HG03097 (cell line): ENCODE data around the gene DMP1.
"Not testable (repeated sequence)": the region's sequence is repeated elsewhere in the genome, so short reads cannot be mapped to it uniquely, and the experiment has no call there.

Experiments used
- ATAC-seq: cut with Tn5 transposase; IDR thresholded peaks from one replicate; pipeline ENCODE4 v1.9.1; 2021; ENCODE audit not compliant: unreplicated experiment, low FRiP score

The DMP1 gene

DNA sequence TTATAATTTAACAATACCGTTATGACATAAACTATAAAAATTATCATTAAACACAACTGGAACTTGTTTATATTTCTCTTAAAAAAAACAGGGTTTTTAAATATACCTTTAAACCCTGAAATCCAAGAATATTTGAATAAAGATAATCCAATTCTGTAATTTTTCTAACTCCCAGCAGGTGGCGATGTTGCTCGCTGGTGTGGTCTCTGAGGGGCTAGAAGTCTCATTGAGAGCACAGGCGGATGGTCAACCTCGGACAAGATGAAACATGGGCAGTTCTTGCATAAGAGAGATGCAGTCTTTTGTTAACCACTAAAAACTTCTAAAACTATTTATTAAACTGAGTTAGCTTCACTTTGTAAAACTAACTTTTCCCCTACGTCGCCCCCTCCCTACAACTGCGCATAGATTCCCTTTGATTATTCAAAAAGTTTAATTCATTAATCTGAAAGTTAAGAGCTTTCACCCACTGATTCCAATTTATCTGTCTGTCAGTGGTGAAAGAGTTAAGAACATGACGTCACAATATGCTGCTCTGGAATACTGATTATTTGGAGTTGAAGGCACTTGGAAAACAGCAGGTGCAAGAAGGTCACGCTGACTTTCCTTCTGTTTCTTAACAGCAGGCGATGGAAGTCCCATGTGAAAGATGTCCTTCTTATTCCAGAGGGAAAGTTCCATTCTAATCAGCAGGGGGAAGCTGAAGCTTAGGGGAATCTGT is 29.5 kb downstream of the DMP1 start:
- ATAC-seq: no peak

DNA sequence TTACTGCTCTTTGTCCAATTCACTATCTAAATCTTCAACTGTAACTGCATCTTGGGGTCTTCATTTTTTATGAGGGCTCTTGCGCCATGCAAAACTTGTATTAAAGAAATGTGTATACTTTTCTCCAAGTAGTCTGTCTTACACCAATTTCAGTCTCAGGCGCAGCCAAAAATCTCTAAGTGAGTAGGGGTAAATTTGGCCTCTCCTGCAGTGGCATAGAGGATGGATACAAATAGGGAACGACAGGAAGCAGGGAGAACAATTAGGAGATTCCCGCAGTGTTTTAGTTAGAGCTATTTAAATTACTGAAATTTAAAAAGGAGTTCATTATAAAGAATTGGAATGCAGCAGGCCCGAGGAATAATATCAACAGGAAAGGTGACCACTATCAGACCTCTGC is 30.2 kb downstream of the DMP1 start:
- ATAC-seq: no peak

- ATAC-seq: no peak
These were observed 38.2 kb downstream of the DMP1 start for GRCh38 chr4:87688316-87688715.

- ATAC-seq: not testable (repeated sequence)
These were observed 40.9 kb downstream of the DMP1 start for GRCh38 chr4:87690947-87691346.

DNA sequence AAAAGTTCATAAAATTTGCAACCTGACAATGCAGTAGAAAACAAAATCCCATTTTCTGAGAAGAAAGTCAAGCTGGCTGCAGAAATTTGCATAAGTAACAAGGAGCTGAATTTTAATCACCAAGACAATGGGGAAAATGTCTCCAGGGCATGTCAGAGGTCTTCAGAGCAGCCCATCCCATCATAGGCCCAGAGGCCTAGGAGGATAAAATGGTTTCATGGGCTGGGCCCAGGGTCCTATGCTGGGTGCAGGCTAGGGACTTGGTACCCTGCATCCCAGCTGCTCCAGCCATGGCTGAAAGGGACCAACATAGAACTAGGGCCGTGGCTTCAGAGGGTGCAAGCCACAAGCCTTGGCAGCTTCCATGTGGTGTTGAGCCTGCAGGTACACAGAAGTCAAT is 42.0 kb downstream of the DMP1 start:
- not testable (repeated sequence) for ATAC-seq

GRCh38 chr4:87697272-87697671 is 47.2 kb downstream of the DMP1 start:
- ATAC-seq: no peak

GRCh38 chr4:87697945-87698344 is 47.9 kb downstream of the DMP1 start:
- no peak for ATAC-seq

GRCh38 chr4:87698394-87698793 is 48.3 kb downstream of the DMP1 start:
- ATAC-seq: no peak

GRCh38 chr4:87704001-87704400 is 53.9 kb downstream of the DMP1 start:
- ATAC-seq: no peak

- ATAC-seq: no peak
These were observed 57.3 kb downstream of the DMP1 start for GRCh38 chr4:87707279-87707918.
